Panc1 (cell line): ENCODE data around the gene VIT. TPM values are rescaled to one million over a fixed set of nuclear protein-coding genes. Genes with fewer than 3 reads are reported as not detected.

ENCODE experiments used
- ATAC-seq: fragments of 200-7000 bp; cut with Tn5 transposase; 2 replicates; pipeline ENCODE4 v1.9.1; 2020; ENCODE audit warnings: mild to moderate bottlenecking, moderate library complexity
- BruUV-seq: library from RNA; stranded (reverse); fragments of 400-500 nt; replicated peaks from 2 replicates; lab custom pipeline; 2021; lab: Mats Ljungman, UMichigan
- CTCF ChIA-PET: fragments of 300-600 bp; sonication (Branson Sonifier 250); formaldehyde crosslinking; loops from one replicate; lab custom pipeline; 2022; ENCODE audit warnings: antibody characterized with exemption; lab: Charles Lee
- POLR2A ChIA-PET: fragments of 300-600 bp; sonication (Branson Sonifier 250); formaldehyde crosslinking; loops from one replicate; lab custom pipeline; 2022; ENCODE audit warnings: antibody characterized with exemption; lab: Charles Lee
- DNase-seq: peaks from one replicate; pipeline ENCODE4 v3.0.0-alpha.2; 2010; ENCODE audit warnings: low read depth, low spot score
- H3K27ac ChIP-seq: 2 replicates; pipeline ENCODE4 v1.5.1; 2011; ENCODE audit warnings: mild to moderate bottlenecking, low read length, inconsistent platforms
- H3K27me3 ChIP-seq: fragments of 200-500 bp; sonication (Bioruptor generic); 2 replicates; pipeline ENCODE4 v1.6.0; 2014; ENCODE audit warnings: low read length, inconsistent platforms; ENCODE audit not compliant: control insufficient read depth, insufficient read depth
- H3K36me3 ChIP-seq: fragments of 200-500 bp; sonication (Bioruptor generic); 2 replicates; pipeline ENCODE4 v1.5.1; 2014; ENCODE audit warnings: inconsistent platforms, mild to moderate bottlenecking, low read length, moderate library complexity; ENCODE audit not compliant: control insufficient read depth, insufficient read depth
- H3K4me1 ChIP-seq: 2 replicates; pipeline ENCODE4 v1.5.1; 2011; ENCODE audit warnings: inconsistent platforms, mild to moderate bottlenecking, low read length, moderate library complexity; ENCODE audit not compliant: control insufficient read depth, insufficient read depth
- H3K4me3 ChIP-seq, 2 experiments: 2 replicates each; pipeline ENCODE4 v1.5.1; 2011 to 2012; ENCODE audit warnings: low read depth in 2 of 2, low read length in 2 of 2, mild to moderate bottlenecking in 2 of 2, inconsistent platforms in 1 of 2, moderate library complexity in 1 of 2
- H3K9me3 ChIP-seq: fragments of 200-500 bp; sonication (Bioruptor generic); 2 replicates; pipeline ENCODE4 v1.5.1; 2014; ENCODE audit warnings: low read depth, mild to moderate bottlenecking, inconsistent platforms, low read length, moderate library complexity; ENCODE audit not compliant: control insufficient read depth, insufficient read depth
- POLR2AphosphoS5 ChIP-seq: IDR thresholded peaks from 2 replicates; pipeline ENCODE4 v1.6.1; 2012; ENCODE audit warnings: mild to moderate bottlenecking, low read depth, low read length, moderate library complexity
- SIN3A ChIP-seq: IDR thresholded peaks from 2 replicates; pipeline ENCODE4 v1.6.1; 2012; ENCODE audit warnings: low read depth, mild to moderate bottlenecking, low read length, moderate library complexity, borderline replicate concordance; ENCODE audit not compliant: insufficient read depth
- TCF7L2 ChIP-seq: IDR thresholded peaks from 2 replicates; pipeline ENCODE4 v1.6.1; 2011; ENCODE audit warnings: mild to moderate bottlenecking, low read depth, low read length, inconsistent platforms
- in situ Hi-C: cut with HindIII; loops from 2 replicates; pipeline ENCODE4 v1.10.0; 2016; ENCODE audit warnings: low sequenced_read_pairs, low pct_unique_long_range_greater_than_20kb
- intact Hi-C: fragments of 100-400 bp; cut with micrococcal nuclease; formaldehyde crosslinking; loops from one replicate; pipeline ENCODE4 v1.10.0; 2022; ENCODE audit not compliant: unreplicated experiment
- total RNA-seq: library from RNA; stranded (reverse); gene quantifications from one replicate; pipeline ENCODE4 v1.2.1, GENCODE V29; 2021; ENCODE audit not compliant: unreplicated experiment
- TF ChIP-seq, protein P1 (sequence below): fragments of 450-650 bp; IDR thresholded peaks from 2 replicates; pipeline ENCODE4 v1.5.1; 2017; ENCODE audit warnings: mild to moderate bottlenecking
- TF ChIP-seq, protein P2 (sequence below), 2 experiments: IDR thresholded peaks; 2 replicates each; pipeline ENCODE4 v1.6.1; 2011 to 2012; ENCODE audit warnings: low read depth in 2 of 2, control low read depth in 1 of 2, low read length in 1 of 2, mild to moderate bottlenecking in 1 of 2, moderate library complexity in 1 of 2; ENCODE audit not compliant: insufficient read depth in 1 of 2

VIT gene
- total RNA-seq, 1 experiment from 2014 or later, result 0.77 TPM

GRCh38 chr2:36807223-36807886 lies 110.8 kb downstream of the VIT start:
- no peaks in the 10 kb centered on the region for H3K36me3 ChIP-seq
- ChIA-PET POLR2A (interaction anchor here (0.6 kb wide), 1 partner anchor 24 kb away, joined by 5 read pairs; no protein-coding TSS in a partner anchor), CTCF (no interaction called here)
- H3K27ac ChIP-seq, result no peak overlapping the region
- intact Hi-C loops (no loop called here), in situ Hi-C loops (no loop called here)
- H3K27me3 ChIP-seq, result no peaks in the 10 kb centered on the region
- no peaks in the 10 kb centered on the region for H3K4me1 ChIP-seq
- 0 out of 2 replicates have a peak, but pooled peaks cover 3% of the 10 kb centered on the region for H3K9me3 ChIP-seq
- no peak for TF ChIP-seq POLR2AphosphoS5
- TF ChIP-seq, protein P1, sequence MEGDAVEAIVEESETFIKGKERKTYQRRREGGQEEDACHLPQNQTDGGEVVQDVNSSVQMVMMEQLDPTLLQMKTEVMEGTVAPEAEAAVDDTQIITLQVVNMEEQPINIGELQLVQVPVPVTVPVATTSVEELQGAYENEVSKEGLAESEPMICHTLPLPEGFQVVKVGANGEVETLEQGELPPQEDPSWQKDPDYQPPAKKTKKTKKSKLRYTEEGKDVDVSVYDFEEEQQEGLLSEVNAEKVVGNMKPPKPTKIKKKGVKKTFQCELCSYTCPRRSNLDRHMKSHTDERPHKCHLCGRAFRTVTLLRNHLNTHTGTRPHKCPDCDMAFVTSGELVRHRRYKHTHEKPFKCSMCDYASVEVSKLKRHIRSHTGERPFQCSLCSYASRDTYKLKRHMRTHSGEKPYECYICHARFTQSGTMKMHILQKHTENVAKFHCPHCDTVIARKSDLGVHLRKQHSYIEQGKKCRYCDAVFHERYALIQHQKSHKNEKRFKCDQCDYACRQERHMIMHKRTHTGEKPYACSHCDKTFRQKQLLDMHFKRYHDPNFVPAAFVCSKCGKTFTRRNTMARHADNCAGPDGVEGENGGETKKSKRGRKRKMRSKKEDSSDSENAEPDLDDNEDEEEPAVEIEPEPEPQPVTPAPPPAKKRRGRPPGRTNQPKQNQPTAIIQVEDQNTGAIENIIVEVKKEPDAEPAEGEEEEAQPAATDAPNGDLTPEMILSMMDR, result no peak
- no peak for TF ChIP-seq TCF7L2
- TF ChIP-seq SIN3A, result no peak
- TF ChIP-seq, protein P2, sequence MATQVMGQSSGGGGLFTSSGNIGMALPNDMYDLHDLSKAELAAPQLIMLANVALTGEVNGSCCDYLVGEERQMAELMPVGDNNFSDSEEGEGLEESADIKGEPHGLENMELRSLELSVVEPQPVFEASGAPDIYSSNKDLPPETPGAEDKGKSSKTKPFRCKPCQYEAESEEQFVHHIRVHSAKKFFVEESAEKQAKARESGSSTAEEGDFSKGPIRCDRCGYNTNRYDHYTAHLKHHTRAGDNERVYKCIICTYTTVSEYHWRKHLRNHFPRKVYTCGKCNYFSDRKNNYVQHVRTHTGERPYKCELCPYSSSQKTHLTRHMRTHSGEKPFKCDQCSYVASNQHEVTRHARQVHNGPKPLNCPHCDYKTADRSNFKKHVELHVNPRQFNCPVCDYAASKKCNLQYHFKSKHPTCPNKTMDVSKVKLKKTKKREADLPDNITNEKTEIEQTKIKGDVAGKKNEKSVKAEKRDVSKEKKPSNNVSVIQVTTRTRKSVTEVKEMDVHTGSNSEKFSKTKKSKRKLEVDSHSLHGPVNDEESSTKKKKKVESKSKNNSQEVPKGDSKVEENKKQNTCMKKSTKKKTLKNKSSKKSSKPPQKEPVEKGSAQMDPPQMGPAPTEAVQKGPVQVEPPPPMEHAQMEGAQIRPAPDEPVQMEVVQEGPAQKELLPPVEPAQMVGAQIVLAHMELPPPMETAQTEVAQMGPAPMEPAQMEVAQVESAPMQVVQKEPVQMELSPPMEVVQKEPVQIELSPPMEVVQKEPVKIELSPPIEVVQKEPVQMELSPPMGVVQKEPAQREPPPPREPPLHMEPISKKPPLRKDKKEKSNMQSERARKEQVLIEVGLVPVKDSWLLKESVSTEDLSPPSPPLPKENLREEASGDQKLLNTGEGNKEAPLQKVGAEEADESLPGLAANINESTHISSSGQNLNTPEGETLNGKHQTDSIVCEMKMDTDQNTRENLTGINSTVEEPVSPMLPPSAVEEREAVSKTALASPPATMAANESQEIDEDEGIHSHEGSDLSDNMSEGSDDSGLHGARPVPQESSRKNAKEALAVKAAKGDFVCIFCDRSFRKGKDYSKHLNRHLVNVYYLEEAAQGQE (IDR thresholded peaks at IDR 0.05; ENCODE audit: insufficient read depth in 1 of 2, low read depth in 2 of 2, low read length in 1 of 2), result no peak
- no peak for ATAC-seq
- DNase-seq, result no peak
- H3K4me3 ChIP-seq, result no peak overlapping the region
- BruUV-seq, result no TSS peak

- BruUV-seq, result no TSS peak
- ChIA-PET CTCF (no interaction called here), POLR2A (no interaction called here)
- Histone ChIP-seq H3K4me3 (no peak overlapping the region), H3K36me3 (no peaks in the 10 kb centered on the region), H3K27ac (no peak overlapping the region), H3K4me1 (no peaks in the 10 kb centered on the region), H3K27me3 (no peaks in the 10 kb centered on the region), H3K9me3 (no peaks in the 10 kb centered on the region)
- DNase-seq (no peak), ATAC-seq (no peak)
- intact Hi-C loops, result no loop called here
- TF ChIP-seq POLR2AphosphoS5 (no peak), TCF7L2 (no peak), SIN3A (no peak)
- TF ChIP-seq, protein P2 (IDR thresholded peaks at IDR 0.05; ENCODE audit: insufficient read depth in 1 of 2, low read depth in 2 of 2, low read length in 1 of 2), result no peak
- TF ChIP-seq, protein P1, result no peak
- in situ Hi-C loops, result no loop called here
Measured at GRCh38 chr2:36808386-36809068, 112.0 kb downstream of the VIT start.
